PC-9 (cell line): ENCODE data around the gene ACOT6.

ENCODE experiments used
- EZH2 ChIP-seq: fragments of 200-600 bp; sonication (generic); IDR thresholded peaks from 2 replicates; pipeline ENCODE4 v1.8.0; 2017; ENCODE audit warnings: antibody characterized with exemption, low read depth
- TF ChIP-seq, protein P1 (sequence below): fragments of 200-600 bp; sonication (generic); conservative IDR thresholded peaks from 2 replicates; pipeline ENCODE4 v1.6.1; 2017; ENCODE audit warnings: mixed run types, antibody characterized with exemption, mild to moderate bottlenecking, moderate library complexity

DNA sequence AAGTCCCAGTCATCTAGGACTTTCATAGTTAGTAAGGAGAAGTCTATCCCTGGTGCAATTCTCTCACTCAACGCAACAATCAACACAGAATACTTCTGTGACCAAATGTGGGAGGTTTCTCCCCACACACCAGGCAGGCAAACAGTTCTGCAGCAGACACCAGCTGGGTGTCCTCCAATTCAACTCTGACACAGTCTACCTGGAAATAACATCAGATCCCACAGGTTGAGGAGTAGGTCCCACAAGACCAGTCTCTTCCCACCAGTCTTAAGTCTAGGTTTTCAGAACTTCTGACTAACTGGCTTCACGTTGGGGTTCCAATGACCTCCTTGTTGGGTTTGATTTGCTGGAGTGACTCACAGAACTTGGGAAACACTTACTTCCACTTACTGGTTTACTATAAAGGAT, 14.8 kb downstream of the ACOT6 start:
- TF ChIP-seq, protein P1, sequence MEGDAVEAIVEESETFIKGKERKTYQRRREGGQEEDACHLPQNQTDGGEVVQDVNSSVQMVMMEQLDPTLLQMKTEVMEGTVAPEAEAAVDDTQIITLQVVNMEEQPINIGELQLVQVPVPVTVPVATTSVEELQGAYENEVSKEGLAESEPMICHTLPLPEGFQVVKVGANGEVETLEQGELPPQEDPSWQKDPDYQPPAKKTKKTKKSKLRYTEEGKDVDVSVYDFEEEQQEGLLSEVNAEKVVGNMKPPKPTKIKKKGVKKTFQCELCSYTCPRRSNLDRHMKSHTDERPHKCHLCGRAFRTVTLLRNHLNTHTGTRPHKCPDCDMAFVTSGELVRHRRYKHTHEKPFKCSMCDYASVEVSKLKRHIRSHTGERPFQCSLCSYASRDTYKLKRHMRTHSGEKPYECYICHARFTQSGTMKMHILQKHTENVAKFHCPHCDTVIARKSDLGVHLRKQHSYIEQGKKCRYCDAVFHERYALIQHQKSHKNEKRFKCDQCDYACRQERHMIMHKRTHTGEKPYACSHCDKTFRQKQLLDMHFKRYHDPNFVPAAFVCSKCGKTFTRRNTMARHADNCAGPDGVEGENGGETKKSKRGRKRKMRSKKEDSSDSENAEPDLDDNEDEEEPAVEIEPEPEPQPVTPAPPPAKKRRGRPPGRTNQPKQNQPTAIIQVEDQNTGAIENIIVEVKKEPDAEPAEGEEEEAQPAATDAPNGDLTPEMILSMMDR: no peak
- TF ChIP-seq EZH2: no peak
